GM18505 (cell line): ENCODE measurements around the gene LRRC37A.
"Not testable (repeated sequence)": the region's sequence is repeated elsewhere in the genome, so short reads cannot be mapped to it uniquely, and the experiment has no call there.

Source experiments
- ATAC-seq: cut with Tn5 transposase; IDR thresholded peaks from one replicate; pipeline ENCODE4 v1.9.1; 2021; ENCODE audit not compliant: unreplicated experiment
- POLR2A ChIP-seq: IDR thresholded peaks from 4 replicates; pipeline ENCODE4 v1.6.1; 2011; ENCODE audit warnings: borderline replicate concordance; ENCODE audit not compliant: insufficient read depth, insufficient read length; ENCODE audit errors: extremely low read depth

The LRRC37A gene

DNA sequence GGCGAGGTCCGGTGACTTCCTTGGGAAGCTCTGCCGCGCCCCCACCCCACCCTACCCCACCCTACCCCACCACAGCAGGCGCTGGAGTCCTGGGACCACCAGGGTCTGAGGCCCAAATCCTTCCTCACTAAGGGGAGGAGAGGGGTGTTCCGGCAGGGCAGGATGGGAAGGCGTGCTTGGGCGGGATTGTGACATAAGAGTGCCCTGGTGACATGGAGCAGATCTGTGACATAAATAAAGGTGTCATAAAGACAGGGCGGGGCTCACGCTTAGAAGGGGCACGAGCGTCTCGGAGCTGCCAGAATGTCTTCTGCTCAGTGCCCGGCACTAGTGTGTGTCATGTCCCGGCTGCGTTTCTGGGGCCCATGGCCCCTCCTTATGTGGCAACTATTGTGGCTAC, at the start of gene LRRC37A:
Gene LRRC37A (plus strand): TSS at position 301 of the 400 bp plus-strand sequence. CDS start 3 bp downstream, at position 304.
- not testable (repeated sequence) for ATAC-seq

GRCh38 chr17:46249153-46249552, 45.8 kb upstream of the LRRC37A start:
- not testable (repeated sequence) for ATAC-seq

- ATAC-seq: not testable (repeated sequence)
Measured at GRCh38 chr17:46252804-46253203, 42.1 kb upstream of the LRRC37A start.

DNA sequence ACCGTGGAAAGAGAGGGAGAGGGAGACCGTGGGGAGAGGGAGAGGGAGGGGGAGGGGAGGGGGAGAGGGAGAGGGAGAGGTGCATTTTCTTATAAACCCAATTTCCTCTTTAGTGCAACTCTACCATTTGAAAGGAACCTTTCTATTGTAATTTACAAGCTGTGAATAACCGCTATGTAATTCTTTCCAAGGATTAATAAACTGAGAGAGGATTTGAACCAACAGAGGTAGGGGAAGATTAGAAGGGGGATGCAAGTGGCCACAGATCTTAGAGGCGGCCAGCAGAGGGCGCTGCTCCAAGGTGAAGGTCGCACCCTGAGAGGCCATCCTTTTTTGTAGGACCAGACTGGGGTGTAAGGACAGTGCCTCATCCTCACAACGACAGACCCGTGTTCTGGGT, 41.2 kb upstream of the LRRC37A start:
- not testable (repeated sequence) for ATAC-seq

DNA sequence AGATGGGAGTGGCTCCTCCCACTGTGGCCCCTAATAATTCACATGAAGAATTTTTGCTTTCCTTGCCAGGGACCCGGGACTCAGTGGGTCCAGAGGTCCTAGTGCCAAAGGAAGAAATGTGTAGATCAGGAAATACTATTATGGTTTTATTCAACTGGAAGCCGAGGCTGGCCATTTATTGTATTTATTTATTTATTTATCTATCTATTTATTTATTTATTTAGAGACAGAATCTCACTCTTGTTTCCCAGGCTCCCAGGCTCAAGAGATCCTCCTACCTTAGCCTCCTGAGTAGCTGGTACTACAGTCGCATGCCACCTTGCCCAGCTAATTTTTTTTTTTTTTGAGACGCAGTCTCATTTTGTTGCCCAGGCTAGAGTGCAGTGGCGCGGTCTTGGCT, 40.7 kb upstream of the LRRC37A start:
- not testable (repeated sequence) for ATAC-seq

- not testable (repeated sequence) for ATAC-seq
Measured at GRCh38 chr17:46256369-46256768, 38.6 kb upstream of the LRRC37A start.

- not testable (repeated sequence) for ATAC-seq
Measured at GRCh38 chr17:46259845-46260661, 34.9 kb upstream of the LRRC37A start.

- no peak for TF ChIP-seq POLR2A
- ATAC-seq: no peak
Measured at GRCh38 chr17:46262271-46262670, 32.7 kb upstream of the LRRC37A start.

- ATAC-seq: no peak
- no peak for TF ChIP-seq POLR2A
Measured at GRCh38 chr17:46264456-46265198, 30.3 kb upstream of the LRRC37A start.

- not testable (repeated sequence) for ATAC-seq
Measured at GRCh38 chr17:46266063-46266655, 28.8 kb upstream of the LRRC37A start.

DNA sequence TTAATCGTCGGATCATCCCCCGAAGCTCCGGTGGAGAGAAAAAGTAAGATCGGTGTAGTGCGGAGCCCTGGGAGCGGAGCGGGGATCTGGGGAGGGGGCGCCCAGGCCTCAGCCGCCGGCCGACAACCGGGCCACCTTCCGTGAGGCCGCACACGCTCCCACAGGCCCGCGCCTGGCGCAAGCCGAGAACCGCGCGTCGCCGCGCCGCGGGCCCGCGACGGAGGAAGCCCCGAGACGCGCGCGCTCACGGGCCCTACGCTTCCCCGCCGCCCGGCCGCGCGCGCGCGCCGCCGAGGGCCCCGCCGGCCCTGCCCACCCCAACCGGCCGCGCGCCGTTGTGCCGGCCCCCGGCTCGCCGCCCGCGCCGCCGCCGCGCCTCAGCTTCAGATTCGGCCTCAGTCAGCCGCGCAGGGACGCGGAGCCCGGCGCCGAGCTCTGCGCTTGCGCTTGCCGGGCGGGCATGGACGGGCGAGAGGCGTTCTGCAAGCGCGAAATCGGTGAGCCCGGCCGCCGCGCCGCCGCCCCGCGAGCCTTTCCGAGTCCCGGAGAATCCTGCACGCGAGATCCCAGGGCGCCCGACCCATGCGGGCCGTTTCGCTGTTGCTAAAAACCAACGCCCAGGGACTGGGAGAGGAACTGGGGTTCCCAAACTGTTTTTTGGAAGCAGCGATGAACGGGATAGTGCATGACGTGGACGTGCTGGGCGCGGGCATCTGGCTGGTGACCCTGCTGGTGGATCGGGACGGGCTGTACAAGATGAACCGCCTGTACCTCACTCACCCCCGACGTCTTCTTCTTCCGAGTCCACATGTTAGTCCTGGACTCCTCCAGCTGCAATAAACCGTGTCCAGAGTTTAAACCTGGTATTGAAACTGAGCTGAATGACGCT, 28.0 kb upstream of the LRRC37A start:
- peak; percentile 85 for ATAC-seq
- peak; percentile 82 for TF ChIP-seq POLR2A

DNA sequence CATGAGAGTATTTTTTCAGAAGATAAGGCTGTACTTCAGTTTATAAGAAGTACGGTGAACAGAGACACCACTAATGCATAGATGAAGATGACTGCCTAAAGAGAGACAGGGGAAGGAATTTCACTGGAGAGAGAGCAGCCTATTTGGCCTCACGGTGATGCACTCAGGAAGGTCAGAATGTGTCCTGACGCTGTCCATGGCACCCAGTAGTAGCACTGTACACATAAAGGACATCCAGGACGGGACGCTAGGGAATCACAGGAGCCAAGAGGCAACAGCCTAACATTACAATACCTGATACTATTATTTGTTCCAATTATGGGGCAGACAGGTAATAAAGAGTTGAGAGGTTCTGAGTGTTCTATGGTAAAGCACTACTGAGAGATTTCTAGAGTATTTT, 24.9 kb upstream of the LRRC37A start:
- no peak for TF ChIP-seq POLR2A
- no peak for ATAC-seq

DNA sequence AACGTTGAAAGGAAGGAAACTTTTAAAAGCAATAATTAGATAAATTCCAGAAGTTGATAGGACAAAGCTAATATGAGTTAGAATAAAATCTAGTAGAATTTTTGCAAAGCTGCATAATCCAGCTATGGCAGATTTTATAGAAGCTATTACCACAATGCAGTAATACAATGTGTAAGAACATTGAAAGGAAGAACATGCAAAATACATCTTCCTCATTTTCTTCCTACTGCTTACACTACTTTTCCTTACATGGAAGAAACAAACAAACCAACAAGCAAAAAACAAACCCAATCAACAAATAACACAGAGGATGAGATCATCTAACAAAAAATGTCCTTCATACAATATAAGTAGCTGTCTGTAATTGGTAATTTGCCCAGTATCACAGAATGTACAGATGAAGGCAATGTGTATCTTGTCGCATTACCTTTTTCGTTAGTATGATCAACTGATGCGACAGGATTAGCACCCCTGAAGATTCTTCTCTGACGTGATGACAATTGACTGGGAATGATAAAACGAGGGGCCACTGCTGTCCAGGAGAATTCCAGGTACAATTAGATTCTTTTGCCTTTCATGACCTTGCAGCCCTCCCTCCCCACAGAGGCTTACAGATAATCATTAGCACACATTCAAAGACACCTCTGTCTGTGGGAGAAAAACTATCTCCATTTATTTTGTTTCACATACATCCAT, 21.2 kb upstream of the LRRC37A start:
- ATAC-seq: no peak
- TF ChIP-seq POLR2A: no peak
